HepG2 (cell line): ENCODE results near the gene TDG.

Experiments
- CEBPB ChIP-seq: IDR thresholded peaks from 2 replicates; pipeline ENCODE4 v1.6.1; 2011; ENCODE audit warnings: low read depth, low read length, improper control_type of control experiment, borderline replicate concordance
- CTCF ChIP-seq: sonication (generic); formaldehyde crosslinking; IDR thresholded peaks from 2 replicates; pipeline ENCODE4 v1.5.0; 2020; ENCODE audit warnings: mild to moderate bottlenecking, missing genetic modification reagents, moderate library complexity
- ELF1 ChIP-seq: sonication (generic); formaldehyde crosslinking; IDR thresholded peaks from 2 replicates; pipeline ENCODE4 v1.4.0; 2020; ENCODE audit warnings: missing genetic modification reagents
- RBM39 ChIP-seq: fragments of 200-400 bp; formaldehyde crosslinking; IDR thresholded peaks from one replicate; pipeline ENCODE4 v1.6.1; 2018; ENCODE audit warnings: antibody characterized with exemption, mild to moderate bottlenecking, low read depth, low read length; ENCODE audit not compliant: poor library complexity, severe bottlenecking
- TAF1 ChIP-seq: sonication (generic); formaldehyde crosslinking; IDR thresholded peaks from 2 replicates; pipeline ENCODE4 v1.4.0; 2020; ENCODE audit warnings: missing genetic modification reagents
- TCF12 ChIP-seq, 2 experiments: fragments of 450-650 bp in 1 of 2; sonication (generic) in 1 of 2; formaldehyde crosslinking in 1 of 2; IDR thresholded peaks; 2 replicates each; pipeline versions ENCODE4 v1.6.1 to v1.8.0; 2017 to 2022; ENCODE audit warnings: antibody characterized with exemption in 1 of 2, mild to moderate bottlenecking in 1 of 2, missing genetic modification reagents in 1 of 2, moderate library complexity in 1 of 2
- TEAD2 ChIP-seq: sonication (generic); formaldehyde crosslinking; IDR thresholded peaks from 2 replicates; pipeline ENCODE4 v1.9.0; 2021; ENCODE audit warnings: missing genetic modification reagents
- TRIM22 ChIP-seq: fragments of 450-650 bp; IDR thresholded peaks from 2 replicates; pipeline ENCODE4 v1.6.1; 2017
- ZNF18 ChIP-seq: sonication (generic); formaldehyde crosslinking; IDR thresholded peaks from 2 replicates; pipeline ENCODE4 v1.8.0; 2022; ENCODE audit warnings: mild to moderate bottlenecking, missing genetic modification reagents; ENCODE audit not compliant: insufficient replicate concordance
- ZNF432 ChIP-seq: sonication (generic); formaldehyde crosslinking; IDR thresholded peaks from 2 replicates; pipeline ENCODE4 v1.5.0; 2020; ENCODE audit warnings: missing genetic modification reagents, mild to moderate bottlenecking, borderline replicate concordance
- ZNF512 ChIP-seq: sonication (generic); formaldehyde crosslinking; IDR thresholded peaks from 2 replicates; pipeline ENCODE4 v1.4.0; 2020; ENCODE audit warnings: mild to moderate bottlenecking, missing genetic modification reagents
- ZNF543 ChIP-seq: sonication (generic); formaldehyde crosslinking; IDR thresholded peaks from 2 replicates; pipeline ENCODE4 v1.4.0; 2020; ENCODE audit warnings: mild to moderate bottlenecking, missing genetic modification reagents
- ZNF607 ChIP-seq: sonication (generic); formaldehyde crosslinking; IDR thresholded peaks from 2 replicates; pipeline ENCODE4 v1.5.1; 2020; ENCODE audit warnings: missing genetic modification reagents, mild to moderate bottlenecking, borderline replicate concordance

- TF ChIP-seq TCF12 (IDR thresholded peaks at IDR 0.05) (no peak), TCF12 (CRISPR knock-in tag; IDR thresholded peaks at IDR 0.05) (no peak), TEAD2 (no peak), ZNF543 (no peak), CTCF (no peak), ZNF432 (CRISPR knock-in tag) (no peak), CEBPB (no peak), ZNF607 (CRISPR knock-in tag) (no peak), ZNF512 (no peak), RBM39 (no peak), ZNF18 (CRISPR knock-in tag) (no peak), TAF1 (CRISPR knock-in tag) (no peak), ELF1 (CRISPR knock-in tag) (no peak), TRIM22 (no peak)
Measured at GRCh38 chr12:103966736-103967135, 1.1 kb downstream of the TDG start.
